ENCODE measurements around the gene FRMD4B.

The FRMD4B gene

DNA sequence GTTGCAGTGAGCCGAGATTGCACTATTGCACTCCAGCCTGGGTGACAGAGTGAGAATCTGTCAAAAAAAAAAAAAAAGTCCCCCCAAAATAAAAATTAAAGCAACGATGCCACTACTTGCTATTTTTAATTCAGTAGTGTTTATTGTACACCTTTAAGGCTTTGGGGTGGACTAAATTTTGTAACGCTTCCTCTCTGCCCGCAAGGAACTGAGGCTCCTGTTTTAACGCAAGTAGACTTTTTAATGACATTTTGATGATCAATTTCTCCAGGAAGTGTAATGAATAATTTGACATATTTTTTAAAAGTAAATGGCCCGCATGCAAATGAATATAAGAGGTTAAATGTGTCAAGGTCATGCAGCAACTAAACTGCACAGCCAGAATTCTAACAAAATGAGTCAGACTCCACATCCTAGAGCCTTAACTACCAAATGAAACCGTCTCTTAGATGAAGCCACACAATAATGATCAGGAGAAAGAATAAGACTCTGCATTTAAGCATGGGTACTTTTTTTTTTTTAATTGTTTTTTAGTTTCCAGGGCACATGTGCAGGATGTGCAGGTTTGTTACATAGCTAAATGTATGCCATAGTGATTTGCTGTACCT is 166.7 kb downstream of the FRMD4B start:
- Histone ChIP-seq H3K9me3 (ENCODE audit: control insufficient read depth, insufficient read depth, low read length) (no peaks in the 10 kb centered on the region), H3K4me1 (ENCODE audit: control insufficient read depth, insufficient read depth, low read length) (no peaks in the 10 kb centered on the region), H3K27me3 (ENCODE audit: control insufficient read depth, insufficient read depth, low read length) (no peaks in the 10 kb centered on the region), H3K27ac (ENCODE audit: low read depth, low read length) (no peak overlapping the region), H3K9ac (ENCODE audit: low read depth, low read length) (no peak overlapping the region), H3K36me3 (ENCODE audit: control insufficient read depth, insufficient read depth, low read length) (no peaks in the 10 kb centered on the region), H3K4me3 (ENCODE audit: low read depth, low read length) (no peak overlapping the region)

- H3K27ac ChIP-seq (ENCODE audit: low read depth, low read length): no peak overlapping the region
- no peak overlapping the region for H3K9ac ChIP-seq (ENCODE audit: low read depth, low read length)
- H3K9me3 ChIP-seq (ENCODE audit: control insufficient read depth, insufficient read depth, low read length): no peaks in the 10 kb centered on the region
- H3K4me3 ChIP-seq (ENCODE audit: low read depth, low read length): no peak overlapping the region
- no peaks in the 10 kb centered on the region for H3K36me3 ChIP-seq (ENCODE audit: control insufficient read depth, insufficient read depth, low read length)
- no peaks in the 10 kb centered on the region for H3K4me1 ChIP-seq (ENCODE audit: control insufficient read depth, insufficient read depth, low read length)
- no peaks in the 10 kb centered on the region for H3K27me3 ChIP-seq (ENCODE audit: control insufficient read depth, insufficient read depth, low read length)
Observed at GRCh38 chr3:69218079-69218478, 167.8 kb downstream of the FRMD4B start.

GRCh38 chr3:69216981-69217380 is 168.9 kb downstream of the FRMD4B start:
- H3K36me3 ChIP-seq (ENCODE audit: control insufficient read depth, insufficient read depth, low read length): no peaks in the 10 kb centered on the region
- no peak overlapping the region for H3K4me3 ChIP-seq (ENCODE audit: low read depth, low read length)
- no peaks in the 10 kb centered on the region for H3K9me3 ChIP-seq (ENCODE audit: control insufficient read depth, insufficient read depth, low read length)
- no peak overlapping the region for H3K9ac ChIP-seq (ENCODE audit: low read depth, low read length)
- H3K27me3 ChIP-seq (ENCODE audit: control insufficient read depth, insufficient read depth, low read length): no peaks in the 10 kb centered on the region
- H3K27ac ChIP-seq (ENCODE audit: low read depth, low read length): no peak overlapping the region
- no peaks in the 10 kb centered on the region for H3K4me1 ChIP-seq (ENCODE audit: control insufficient read depth, insufficient read depth, low read length)

GRCh38 chr3:69214241-69214640 is 171.6 kb downstream of the FRMD4B start:
- Histone ChIP-seq H3K4me1 (ENCODE audit: control insufficient read depth, insufficient read depth, low read length) (no peaks in the 10 kb centered on the region), H3K36me3 (ENCODE audit: control insufficient read depth, insufficient read depth, low read length) (no peaks in the 10 kb centered on the region), H3K4me3 (ENCODE audit: low read depth, low read length) (no peak overlapping the region), H3K27ac (ENCODE audit: low read depth, low read length) (no peak overlapping the region), H3K9ac (ENCODE audit: low read depth, low read length) (no peak overlapping the region), H3K27me3 (ENCODE audit: control insufficient read depth, insufficient read depth, low read length) (no peaks in the 10 kb centered on the region), H3K9me3 (ENCODE audit: control insufficient read depth, insufficient read depth, low read length) (no peaks in the 10 kb centered on the region)

DNA sequence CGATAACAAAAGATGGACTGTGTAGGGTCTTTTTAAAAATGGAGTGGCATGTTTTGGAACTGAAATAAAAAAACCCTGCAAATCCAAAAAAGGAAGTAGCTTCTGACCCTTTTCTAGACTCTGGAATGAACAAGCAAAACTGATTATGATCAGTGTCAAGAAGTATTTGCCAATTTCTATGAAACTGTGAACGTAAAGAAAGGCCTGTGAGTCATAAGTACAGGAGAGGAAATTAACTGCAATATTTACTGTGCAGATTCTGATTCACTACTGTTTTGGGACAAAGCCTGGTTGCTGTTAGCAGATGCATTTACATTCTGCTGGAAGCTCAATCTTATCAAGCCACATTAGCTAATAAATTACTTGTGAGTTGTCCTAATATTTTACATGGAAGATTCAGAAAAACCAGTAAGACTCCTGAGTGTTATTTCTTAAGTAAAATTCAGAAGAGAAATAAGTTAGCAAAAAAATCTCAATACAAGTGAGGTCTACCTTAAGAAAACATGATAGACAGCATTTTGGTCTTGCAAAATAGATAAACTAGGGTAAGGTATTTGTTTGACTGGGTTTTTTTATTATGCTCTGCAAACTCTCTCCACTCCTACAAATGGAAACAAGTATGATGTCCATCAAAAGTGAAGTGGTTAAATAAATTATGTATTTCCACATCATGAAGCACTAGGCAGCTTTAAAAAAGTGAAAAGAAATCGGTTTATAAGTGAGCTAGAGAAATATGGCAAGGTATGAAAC is 173.3 kb downstream of the FRMD4B start:
- no peaks in the 10 kb centered on the region for H3K4me1 ChIP-seq (ENCODE audit: control insufficient read depth, insufficient read depth, low read length)
- H3K27ac ChIP-seq (ENCODE audit: low read depth, low read length): no peak overlapping the region
- no peak overlapping the region for H3K4me3 ChIP-seq (ENCODE audit: low read depth, low read length)
- no peaks in the 10 kb centered on the region for H3K27me3 ChIP-seq (ENCODE audit: control insufficient read depth, insufficient read depth, low read length)
- no peak overlapping the region for H3K9ac ChIP-seq (ENCODE audit: low read depth, low read length)
- no peaks in the 10 kb centered on the region for H3K36me3 ChIP-seq (ENCODE audit: control insufficient read depth, insufficient read depth, low read length)
- H3K9me3 ChIP-seq (ENCODE audit: control insufficient read depth, insufficient read depth, low read length): no peaks in the 10 kb centered on the region

DNA sequence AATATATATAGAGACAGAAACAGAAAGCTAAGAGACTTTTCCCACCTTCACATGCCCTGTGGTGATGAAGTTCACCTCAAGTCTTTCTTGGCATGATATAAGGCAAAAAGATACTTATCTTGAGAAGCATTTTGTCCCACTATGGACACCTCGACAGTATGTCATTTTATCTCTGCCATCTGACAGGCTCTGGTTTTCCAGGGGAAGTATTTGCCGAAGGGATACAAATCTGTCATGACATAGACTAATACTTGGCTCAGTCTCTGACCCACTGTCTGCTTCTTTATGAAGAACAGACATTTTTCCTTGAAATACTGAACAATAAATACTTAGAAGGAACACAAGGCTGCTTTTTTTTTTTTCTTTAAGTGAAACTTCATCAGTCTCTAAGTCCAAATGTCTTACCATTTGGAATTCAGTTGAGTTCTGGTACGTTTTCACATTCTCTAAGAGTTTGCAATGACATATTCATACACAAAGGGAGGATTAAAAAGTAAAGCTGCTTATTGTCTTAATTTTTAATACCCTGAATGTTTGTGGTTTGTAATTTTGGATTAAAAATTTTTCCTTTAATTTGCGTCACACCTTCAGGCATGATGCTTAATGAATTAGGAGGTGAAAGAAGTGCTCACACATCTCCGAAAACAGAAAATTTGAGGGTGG is 175.7 kb downstream of the FRMD4B start:
- Histone ChIP-seq H3K9me3 (ENCODE audit: control insufficient read depth, insufficient read depth, low read length) (no peaks in the 10 kb centered on the region), H3K27me3 (ENCODE audit: control insufficient read depth, insufficient read depth, low read length) (no peaks in the 10 kb centered on the region), H3K4me3 (ENCODE audit: low read depth, low read length) (no peak overlapping the region), H3K4me1 (ENCODE audit: control insufficient read depth, insufficient read depth, low read length) (no peaks in the 10 kb centered on the region), H3K9ac (ENCODE audit: low read depth, low read length) (no peak overlapping the region), H3K27ac (ENCODE audit: low read depth, low read length) (no peak overlapping the region), H3K36me3 (ENCODE audit: control insufficient read depth, insufficient read depth, low read length) (no peaks in the 10 kb centered on the region)

DNA sequence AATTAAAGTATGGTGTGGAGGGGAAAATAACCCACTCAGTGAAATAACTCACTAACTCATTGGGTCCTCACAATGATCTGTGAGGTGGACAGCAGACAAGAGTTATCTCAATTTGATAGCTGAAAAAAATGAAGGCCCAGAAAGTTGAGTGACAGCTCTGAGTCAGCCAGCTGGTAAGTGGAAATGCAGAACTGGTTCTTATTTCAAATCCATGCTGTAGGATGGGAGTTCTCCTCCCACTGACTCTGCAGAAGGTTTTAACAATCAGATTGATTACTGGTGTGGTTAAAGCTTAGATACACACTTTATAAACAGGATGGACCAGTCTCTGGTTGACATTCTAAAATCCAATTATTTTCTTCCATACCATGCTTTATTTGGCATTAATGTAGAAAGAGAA is 176.5 kb downstream of the FRMD4B start:
- Histone ChIP-seq H3K27ac (ENCODE audit: low read depth, low read length) (no peak overlapping the region), H3K9me3 (ENCODE audit: control insufficient read depth, insufficient read depth, low read length) (no peaks in the 10 kb centered on the region)

DNA sequence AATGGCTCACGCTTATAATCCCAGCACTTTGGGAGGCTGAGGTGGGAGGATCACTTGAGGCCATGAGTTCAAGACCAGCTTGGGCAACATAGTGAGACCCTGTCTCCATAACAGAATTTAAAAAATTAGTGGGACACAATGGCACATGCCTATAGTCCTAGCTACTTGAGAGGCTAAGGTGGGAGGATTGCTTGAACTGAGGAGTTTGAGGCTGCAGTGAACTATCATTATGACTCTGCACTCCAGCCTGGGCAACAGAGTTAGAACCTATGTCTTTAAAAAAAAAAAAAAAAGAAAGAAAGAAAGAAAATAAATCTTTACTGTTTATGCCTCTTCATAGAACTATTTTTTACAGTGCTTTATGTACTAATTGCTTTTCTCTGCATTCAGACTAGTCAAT is 178.9 kb downstream of the FRMD4B start:
- no peaks in the 10 kb centered on the region for H3K4me1 ChIP-seq (ENCODE audit: control insufficient read depth, insufficient read depth, low read length)
- H3K4me3 ChIP-seq (ENCODE audit: low read depth, low read length): no peak overlapping the region
- no peaks in the 10 kb centered on the region for H3K27me3 ChIP-seq (ENCODE audit: control insufficient read depth, insufficient read depth, low read length)

More for the DNA sequence above, 176.5 kb downstream of the FRMD4B start:
- H3K4me3 ChIP-seq (ENCODE audit: low read depth, low read length): no peak overlapping the region
- H3K36me3 ChIP-seq (ENCODE audit: control insufficient read depth, insufficient read depth, low read length): no peaks in the 10 kb centered on the region
- H3K4me1 ChIP-seq (ENCODE audit: control insufficient read depth, insufficient read depth, low read length): no peaks in the 10 kb centered on the region
- H3K9ac ChIP-seq (ENCODE audit: low read depth, low read length): no peak overlapping the region
- H3K27me3 ChIP-seq (ENCODE audit: control insufficient read depth, insufficient read depth, low read length): no peaks in the 10 kb centered on the region

GRCh38 chr3:69205385-69205784 is 180.5 kb downstream of the FRMD4B start:
- Histone ChIP-seq H3K27me3 (ENCODE audit: control insufficient read depth, insufficient read depth, low read length) (no peaks in the 10 kb centered on the region), H3K4me3 (ENCODE audit: low read depth, low read length) (no peak overlapping the region), H3K9me3 (ENCODE audit: control insufficient read depth, insufficient read depth, low read length) (no peaks in the 10 kb centered on the region), H3K36me3 (ENCODE audit: control insufficient read depth, insufficient read depth, low read length) (no peaks in the 10 kb centered on the region), H3K4me1 (ENCODE audit: control insufficient read depth, insufficient read depth, low read length) (peaks cover 7% of the 10 kb centered on the region), H3K27ac (ENCODE audit: low read depth, low read length) (no peak overlapping the region), H3K9ac (ENCODE audit: low read depth, low read length) (no peak overlapping the region)

More for the DNA sequence above, 178.9 kb downstream of the FRMD4B start:
- H3K27ac ChIP-seq (ENCODE audit: low read depth, low read length): no peak overlapping the region
- H3K9ac ChIP-seq (ENCODE audit: low read depth, low read length): no peak overlapping the region
- H3K9me3 ChIP-seq (ENCODE audit: control insufficient read depth, insufficient read depth, low read length): no peaks in the 10 kb centered on the region
- no peaks in the 10 kb centered on the region for H3K36me3 ChIP-seq (ENCODE audit: control insufficient read depth, insufficient read depth, low read length)

GRCh38 chr3:69204315-69204957 is 181.5 kb downstream of the FRMD4B start:
- no peak overlapping the region for H3K27ac ChIP-seq (ENCODE audit: low read depth, low read length)
- no peaks in the 10 kb centered on the region for H3K36me3 ChIP-seq (ENCODE audit: control insufficient read depth, insufficient read depth, low read length)
- H3K4me3 ChIP-seq (ENCODE audit: low read depth, low read length): no peak overlapping the region
- no peaks in the 10 kb centered on the region for H3K27me3 ChIP-seq (ENCODE audit: control insufficient read depth, insufficient read depth, low read length)
- H3K9me3 ChIP-seq (ENCODE audit: control insufficient read depth, insufficient read depth, low read length): no peaks in the 10 kb centered on the region
- H3K4me1 ChIP-seq (ENCODE audit: control insufficient read depth, insufficient read depth, low read length): peaks cover 8% of the 10 kb centered on the region
- H3K9ac ChIP-seq (ENCODE audit: low read depth, low read length): no peak overlapping the region
